DMS53 (cell line): ENCODE measurements around the gene RIPPLY3.
"Not testable (repeated sequence)": the region's sequence is repeated elsewhere in the genome, so short reads cannot be mapped to it uniquely, and the experiment has no call there.

Experiments used
- DNase-seq: peaks from one replicate; lab custom pipeline; 2025; lab: John Stamatoyannopoulos, UW

The RIPPLY3 gene

DNA sequence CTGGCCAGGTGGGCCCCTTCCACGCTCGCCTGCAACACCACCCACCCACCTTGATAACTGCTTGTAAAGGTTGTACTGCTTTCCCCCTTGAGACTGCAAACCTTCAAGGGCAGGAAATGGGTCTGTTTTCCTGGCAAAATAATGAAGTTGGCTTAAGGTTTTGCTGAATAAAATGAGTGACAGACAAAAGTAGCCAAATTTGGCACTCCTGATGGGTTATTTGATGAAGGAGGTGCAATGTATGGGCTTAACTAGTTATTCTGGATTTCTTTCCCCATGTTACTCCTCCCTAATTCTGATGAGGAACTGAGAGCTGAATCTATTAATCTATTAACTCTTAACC lies 25.5 kb upstream of the RIPPLY3 start:
- DNase-seq: no peak

- DNase-seq: no peak
Measured at GRCh38 chr21:36981977-36982700, 24.4 kb upstream of the RIPPLY3 start.

DNA sequence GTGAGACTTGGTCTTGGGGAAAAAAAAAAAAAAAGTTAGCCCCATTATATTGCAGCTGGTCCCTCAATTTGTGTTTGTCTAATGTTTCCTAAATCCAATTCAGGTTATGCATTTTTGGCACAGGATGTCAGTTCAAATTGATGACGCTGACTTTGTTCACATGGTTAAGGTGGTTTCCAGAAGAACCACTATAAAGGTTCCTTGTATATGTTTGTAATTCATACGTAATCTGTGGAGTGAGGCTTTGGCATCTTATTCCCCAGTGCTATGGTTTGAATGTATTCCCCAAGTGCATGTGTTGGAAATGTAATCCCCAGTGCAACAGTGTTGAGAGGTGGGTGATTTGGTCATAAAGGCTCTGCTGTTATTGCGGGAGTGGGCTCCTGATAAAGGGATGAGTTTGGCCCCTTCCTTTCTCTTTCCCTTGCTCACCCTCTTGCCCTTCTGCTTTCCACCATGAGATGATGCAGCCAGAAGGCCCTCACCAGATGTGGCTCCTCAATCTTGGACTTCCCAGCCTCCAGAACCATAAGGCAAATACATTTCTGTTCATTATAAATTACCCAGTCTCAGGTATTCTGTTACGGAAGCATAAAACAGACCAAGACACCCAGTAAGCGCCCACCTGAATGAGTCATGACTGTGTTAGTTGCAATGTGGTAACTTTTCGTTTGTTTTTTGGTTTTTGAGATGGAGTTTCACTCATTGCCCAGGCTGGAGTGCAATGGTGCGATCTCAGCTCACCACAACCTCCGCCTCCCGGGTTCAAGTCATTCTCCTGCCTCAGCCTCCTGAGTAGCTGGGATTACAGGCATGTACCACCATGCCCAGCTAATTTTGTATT lies 20.5 kb upstream of the RIPPLY3 start:
- DNase-seq: no peak

- DNase-seq: peak; percentile 24
Measured at GRCh38 chr21:36987845-36988244, 18.7 kb upstream of the RIPPLY3 start.

- peak; percentile 9 for DNase-seq
Measured at GRCh38 chr21:36988536-36988935, 18.0 kb upstream of the RIPPLY3 start.

DNA sequence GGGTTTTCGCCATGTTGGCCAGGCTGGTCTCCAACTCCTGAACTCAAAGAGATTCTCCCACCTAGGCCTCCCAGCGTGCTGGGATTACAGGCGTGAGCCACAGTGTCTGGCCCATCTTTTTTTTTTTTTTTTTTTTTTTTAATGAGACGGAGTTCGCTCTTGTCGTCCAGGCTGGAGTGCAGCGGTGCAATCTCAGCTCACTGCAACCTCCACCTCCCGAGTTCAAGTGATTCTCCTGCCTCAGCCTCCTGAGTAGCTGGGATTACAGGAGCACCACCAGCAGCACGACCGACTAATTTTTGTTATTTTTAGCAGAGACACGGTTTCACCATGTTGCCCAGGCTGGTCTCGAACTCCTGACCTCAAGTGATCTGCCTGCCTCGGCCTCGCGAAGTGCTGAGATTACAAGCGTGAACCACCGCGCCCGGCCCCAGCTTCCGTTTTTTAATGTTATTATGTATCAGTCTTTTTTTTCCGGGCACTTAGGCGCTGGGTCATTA lies 17.3 kb upstream of the RIPPLY3 start:
- DNase-seq: not testable (repeated sequence)

GRCh38 chr21:36989699-36990507 lies 16.6 kb upstream of the RIPPLY3 start:
- peak; percentile 95 for DNase-seq

DNA sequence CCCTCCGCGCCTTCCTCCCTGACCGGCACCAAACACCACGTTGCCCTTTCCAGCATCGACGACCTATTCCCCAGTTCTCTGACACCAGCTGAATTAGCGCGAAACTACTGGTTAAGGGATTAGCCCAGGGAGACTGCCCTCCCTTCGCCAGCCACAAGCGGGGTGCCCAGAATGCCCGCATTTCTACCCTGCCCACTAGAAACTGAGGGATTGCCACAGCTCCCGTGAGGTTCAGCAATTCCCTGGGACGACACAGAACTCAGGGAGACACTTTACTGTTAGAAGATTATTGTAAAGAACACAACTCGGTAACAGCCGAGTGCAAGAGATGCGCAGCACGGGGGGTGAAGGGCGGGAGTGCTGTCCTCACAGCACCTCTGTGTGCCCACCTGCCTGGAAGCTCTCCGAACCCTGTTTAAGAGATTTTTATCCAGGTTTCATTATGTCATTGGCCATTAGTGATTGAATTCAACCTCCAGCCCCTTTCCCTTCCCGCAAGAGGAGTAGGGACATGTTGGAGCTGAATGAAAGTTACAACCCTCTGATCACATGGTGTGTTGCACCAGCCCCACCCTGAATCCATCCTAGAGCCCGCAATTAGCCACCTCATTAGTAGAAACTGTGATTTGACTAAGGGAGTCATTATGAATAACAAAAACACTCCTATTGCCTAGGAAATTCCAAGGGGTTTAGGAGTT lies 15.8 kb upstream of the RIPPLY3 start:
- DNase-seq: no peak

DNA sequence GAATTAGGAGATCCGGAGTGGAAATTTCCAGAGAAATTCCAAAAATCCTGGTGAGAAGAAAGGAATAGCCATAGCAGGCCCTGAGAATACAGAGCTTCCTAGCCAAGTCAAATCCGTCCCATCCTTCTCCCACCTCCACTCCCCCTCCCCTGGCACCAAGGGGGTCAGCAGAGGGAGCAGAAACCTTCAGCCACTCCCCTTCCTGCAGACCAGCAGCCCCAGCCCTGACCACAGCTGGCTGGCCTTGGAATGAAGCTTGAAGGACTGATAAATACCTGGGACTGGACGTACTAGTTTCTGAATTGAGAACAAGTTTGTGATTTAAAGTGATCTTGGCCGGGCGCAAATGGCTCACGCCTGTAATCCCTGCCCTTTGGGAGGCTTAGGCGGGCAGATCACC lies 13.8 kb upstream of the RIPPLY3 start:
- no peak for DNase-seq

DNA sequence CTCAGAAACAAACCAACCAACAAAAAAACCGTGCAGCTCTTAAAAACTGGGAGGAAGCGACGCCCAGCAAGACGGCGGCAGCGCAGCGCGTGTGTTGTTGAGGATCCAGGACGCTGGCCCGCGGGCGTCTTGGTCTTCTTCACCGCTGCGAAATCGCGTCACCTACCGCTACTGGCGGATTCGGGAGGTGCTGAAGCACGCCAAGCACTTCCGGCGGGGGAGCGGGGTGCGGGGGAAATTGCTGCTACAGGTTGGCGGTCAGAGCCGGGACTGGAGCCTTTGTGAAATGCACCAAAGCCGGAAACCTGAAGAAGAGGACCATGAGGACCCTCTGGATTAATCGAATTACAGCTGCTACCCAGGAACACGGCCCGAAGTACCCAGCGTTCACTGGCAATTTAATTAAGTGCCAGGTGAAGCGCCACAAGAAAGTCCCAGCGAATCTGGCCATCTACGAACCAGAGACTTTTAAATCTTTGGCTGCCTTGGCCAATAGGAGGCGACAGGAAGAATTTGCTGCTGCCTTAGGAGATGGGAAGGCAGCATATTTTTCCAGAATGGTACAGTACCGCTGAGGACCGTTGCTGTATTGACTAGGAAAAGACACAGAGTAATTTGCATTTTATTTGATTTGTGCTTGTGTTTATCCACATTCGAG lies 11.9 kb upstream of the RIPPLY3 start:
- no peak for DNase-seq

- DNase-seq: not testable (repeated sequence)
Measured at GRCh38 chr21:36995285-36995684, 11.2 kb upstream of the RIPPLY3 start.

DNA sequence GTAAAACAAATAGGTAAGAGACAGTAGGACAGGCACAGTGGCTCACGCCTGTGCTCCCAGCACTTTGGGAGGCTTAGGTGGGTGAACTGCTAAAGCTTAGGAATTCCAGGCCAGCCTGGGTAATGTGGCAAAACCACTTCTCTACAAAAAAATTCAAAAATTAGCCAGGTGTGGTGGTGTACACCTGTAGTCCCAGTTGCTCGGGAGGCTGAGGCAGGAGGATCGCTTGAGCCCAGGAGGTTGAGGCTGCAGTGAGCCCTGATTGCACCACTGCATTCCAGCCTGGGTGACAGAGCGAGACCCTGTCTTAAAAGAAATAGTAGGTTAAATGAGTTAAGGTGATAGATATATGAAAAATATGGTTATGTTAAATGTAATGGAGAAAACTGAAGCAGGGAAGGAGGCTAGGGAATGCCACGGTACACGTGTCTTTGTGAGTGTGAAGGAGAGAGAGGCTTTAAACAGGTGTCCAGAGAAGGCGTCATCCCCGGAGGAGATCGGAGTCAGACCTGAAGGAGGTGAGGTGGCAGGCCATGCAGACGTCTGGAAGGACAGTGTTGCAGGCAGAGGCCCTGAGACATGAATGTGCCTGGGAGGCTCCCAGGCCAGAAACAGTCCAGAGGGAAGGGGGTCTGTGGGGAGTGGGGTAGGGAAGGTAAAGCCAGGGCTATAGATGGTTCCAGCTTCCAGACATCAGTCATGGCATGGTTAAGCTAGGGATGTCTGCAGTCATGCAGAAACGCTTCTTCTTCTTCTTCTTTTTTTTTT lies 7.2 kb upstream of the RIPPLY3 start:
- no peak for DNase-seq

DNA sequence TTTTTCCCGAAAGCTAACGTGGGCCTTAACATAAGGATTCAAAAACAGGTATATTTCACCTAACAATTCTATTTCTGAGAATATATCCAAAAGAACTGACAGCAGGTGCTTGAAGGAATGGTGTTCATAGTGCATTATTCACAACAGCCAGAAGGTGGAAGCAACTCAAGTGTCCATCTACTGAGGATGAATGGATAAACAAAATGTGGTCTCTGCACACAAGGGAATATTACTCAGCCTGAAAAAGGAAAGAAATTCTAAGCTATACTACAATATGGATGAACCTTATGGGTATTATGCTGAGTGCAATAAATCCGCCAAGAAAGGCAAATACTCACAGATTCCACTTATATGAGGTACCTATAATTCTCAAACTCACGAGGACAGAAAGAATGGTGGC lies 6.1 kb upstream of the RIPPLY3 start:
- peak; percentile 52 for DNase-seq

DNA sequence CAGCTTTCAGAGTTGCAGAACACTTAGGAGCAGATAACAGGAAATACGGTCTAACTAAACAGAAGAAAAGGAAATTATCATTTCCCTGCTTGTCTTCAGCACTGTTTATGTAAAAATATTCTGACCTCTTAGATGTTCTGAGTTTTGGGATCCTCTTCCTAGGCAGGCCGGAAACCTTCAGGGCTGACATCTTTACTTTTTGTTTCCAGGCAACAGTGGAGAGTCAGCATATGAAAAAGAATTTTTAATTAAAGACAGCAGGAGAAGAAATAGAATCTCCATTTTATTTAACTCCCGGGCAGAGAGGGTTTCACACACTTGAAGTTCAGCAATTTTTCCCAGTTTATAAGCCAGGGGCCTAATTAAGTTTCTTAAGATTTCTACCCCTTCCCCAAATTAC lies 5.1 kb upstream of the RIPPLY3 start:
- peak; percentile 36 for DNase-seq

GRCh38 chr21:37002851-37003250 lies 3.7 kb upstream of the RIPPLY3 start:
- DNase-seq: not testable (repeated sequence)

DNA sequence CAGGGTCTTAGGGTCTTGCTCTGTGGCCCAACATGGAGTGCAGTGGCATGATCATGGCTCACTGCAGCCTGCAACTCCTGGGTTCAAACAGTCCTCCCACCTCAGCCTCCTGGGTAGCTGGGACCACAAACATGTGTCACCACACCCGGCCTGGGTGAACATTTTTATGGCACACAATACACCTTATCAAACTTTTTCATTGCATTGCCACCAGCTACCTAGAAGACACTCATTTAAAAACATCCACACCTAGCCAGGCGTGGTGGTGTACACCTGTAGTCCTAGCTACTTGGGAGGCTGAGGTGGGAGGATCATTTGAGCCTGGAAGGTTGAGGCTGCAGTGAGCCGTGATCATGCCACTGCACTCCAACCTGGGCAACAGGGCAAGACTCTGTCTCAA lies 2.6 kb upstream of the RIPPLY3 start:
- DNase-seq: not testable (repeated sequence)

DNA sequence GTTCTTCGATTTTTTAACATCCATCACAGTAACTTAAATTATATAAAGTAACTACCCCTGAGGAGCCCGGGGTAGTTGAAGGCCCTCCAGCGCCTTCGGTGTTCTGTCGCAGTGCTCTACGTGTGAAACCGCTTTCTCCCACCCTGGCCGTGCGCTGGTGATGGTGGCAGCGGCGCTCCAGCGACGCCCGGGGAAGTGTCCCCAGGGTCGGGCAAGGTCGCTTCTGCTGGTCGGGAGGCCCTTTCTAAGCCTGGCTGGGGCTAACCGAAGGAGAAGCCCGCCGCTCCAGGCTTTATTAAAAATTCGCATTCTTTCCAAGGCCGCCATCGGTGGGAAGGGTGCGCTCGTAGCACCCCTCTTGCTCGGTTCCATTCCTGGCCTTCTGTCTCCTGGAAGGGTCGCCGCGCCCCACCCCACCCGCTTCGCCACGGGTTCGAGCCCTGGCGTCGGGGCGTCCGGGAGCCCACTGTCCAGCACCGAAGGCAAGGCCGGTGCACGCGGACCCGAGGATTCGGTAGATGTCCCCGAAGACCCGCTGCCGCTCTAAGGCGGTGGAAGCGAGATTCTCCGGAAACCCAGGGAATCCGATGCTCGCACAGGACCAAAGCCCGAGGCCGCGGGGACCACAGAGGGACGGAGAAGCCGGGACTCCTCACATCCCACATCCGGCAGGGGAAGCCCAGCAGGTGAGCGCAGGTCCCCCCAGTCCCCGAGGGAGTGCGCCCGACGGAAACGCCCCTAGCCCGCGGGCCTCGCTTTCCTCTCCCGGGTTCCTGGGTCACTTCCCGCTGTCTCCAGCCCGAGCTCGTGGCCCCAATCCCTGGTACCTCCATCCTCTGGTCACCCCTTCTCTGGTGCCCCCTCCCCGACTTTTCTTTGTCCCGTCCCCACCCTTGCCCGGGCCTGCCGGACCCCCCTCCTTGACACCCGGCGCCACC lies 685 bp upstream of the RIPPLY3 start:
- DNase-seq: no peak

DNA sequence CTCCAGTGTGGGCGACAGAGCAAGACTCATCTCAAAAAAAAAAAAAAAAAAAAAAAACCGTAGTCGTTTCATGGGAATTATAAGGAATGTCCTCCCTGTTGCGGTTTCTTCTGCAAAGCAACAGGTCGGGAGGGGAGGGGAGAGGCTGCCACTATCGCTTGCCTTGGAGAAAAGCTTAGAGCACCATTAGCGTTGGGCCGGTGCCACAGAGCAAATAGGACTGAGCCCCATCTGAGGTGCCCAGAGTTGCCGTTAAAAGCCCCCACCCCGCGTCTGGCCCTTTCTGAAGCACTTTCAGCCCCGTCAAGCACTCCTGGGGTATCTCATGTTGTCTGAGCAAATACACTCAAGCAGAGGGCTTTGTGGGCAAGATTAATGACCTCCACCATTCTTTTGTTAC lies 2.2 kb downstream of the RIPPLY3 start:
- DNase-seq: peak; percentile 58

GRCh38 chr21:37009740-37010341 lies 3.3 kb downstream of the RIPPLY3 start:
- peak; percentile 94 for DNase-seq
